SK-N-SH (cell line): ENCODE measurements around the gene MRPL24. TPM values are rescaled to one million over a fixed set of nuclear protein-coding genes. Genes with fewer than 3 reads are reported as not detected.

Source experiments
- CTCF ChIA-PET: fragments of 300-600, 350-600 bp; formaldehyde crosslinking; extraction: SDS; loops from one replicate; lab custom pipeline; 2021; lab: Yijun Ruan, JAX
- POLR2A ChIA-PET: fragments of 350-600 bp; sonication (Branson Sonifier 250); formaldehyde crosslinking; extraction: SDS; loops from one replicate; lab custom pipeline; 2020; ENCODE audit warnings: antibody characterized with exemption, inconsistent platforms; lab: Yijun Ruan, JAX
- DNase-seq: peaks from one replicate; pipeline ENCODE4 v3.0.0; 2012
- H2AFZ ChIP-seq: fragments of 200-600 bp; sonication (generic); 2 replicates; pipeline ENCODE4 v1.8.1; 2016; ENCODE audit warnings: antibody characterized with exemption, mild to moderate bottlenecking, low read depth
- H3F3A ChIP-seq: fragments of 200-600 bp; sonication (generic); replicated peaks from 2 replicates; pipeline ENCODE3; 2016; ENCODE audit warnings: antibody characterized with exemption, mild to moderate bottlenecking; ENCODE audit not compliant: insufficient read depth
- H3K27ac ChIP-seq, 2 experiments: fragments of 200-500 bp in 1 of 2; fragments of 200-600 bp in 1 of 2; sonication (Bioruptor generic) in 1 of 2; sonication (generic), shearing (Covaris generic) in 1 of 2; 2 replicates each; pipeline versions ENCODE4 v1.5.1 to v1.6.1; 2014 to 2016; ENCODE audit warnings: low read depth in 2 of 2, inconsistent platforms in 1 of 2, low read length in 1 of 2, mild to moderate bottlenecking in 1 of 2, mixed read lengths in 1 of 2
- H3K27me3 ChIP-seq: fragments of 200-600 bp; sonication (generic), shearing (Covaris generic); 2 replicates; pipeline ENCODE4 v1.6.1; 2016; ENCODE audit warnings: mixed run types; ENCODE audit not compliant: insufficient read depth
- H3K36me3 ChIP-seq, 2 experiments: fragments of 200-500 bp in 1 of 2; fragments of 200-600 bp in 1 of 2; sonication (Bioruptor generic) in 1 of 2; sonication (generic) in 1 of 2; replicated peaks in 1 of 2; 2 replicates each; pipeline versions ENCODE3 to v1.5.1; 2014 to 2016; ENCODE audit warnings: low read length in 1 of 2, mild to moderate bottlenecking in 1 of 2; ENCODE audit not compliant: insufficient read depth in 2 of 2, control insufficient read depth in 1 of 2
- H3K4me1 ChIP-seq, 2 experiments: fragments of 200-500 bp in 1 of 2; fragments of 200-600 bp in 1 of 2; sonication (Bioruptor generic) in 1 of 2; sonication (generic), shearing (Covaris generic) in 1 of 2; 2 replicates each; pipeline versions ENCODE4 v1.5.1 to v1.6.1; 2014 to 2016; ENCODE audit warnings: low read depth in 1 of 2, low read length in 1 of 2, mixed run types in 1 of 2; ENCODE audit not compliant: insufficient read depth in 2 of 2, control insufficient read depth in 1 of 2
- H3K4me2 ChIP-seq: fragments of 200-600 bp; sonication (generic), shearing (Covaris generic); 2 replicates; pipeline ENCODE4 v1.6.1; 2017; ENCODE audit warnings: mixed run types
- H3K4me3 ChIP-seq, 2 experiments: fragments of 200-500 bp in 1 of 2; fragments of 200-600 bp in 1 of 2; sonication (Bioruptor generic) in 1 of 2; sonication (generic), shearing (Covaris generic) in 1 of 2; 2 replicates each; pipeline versions ENCODE4 v1.5.1 to v1.8.1; 2014 to 2016; ENCODE audit warnings: low read depth in 2 of 2, inconsistent platforms in 1 of 2, low read length in 1 of 2, mild to moderate bottlenecking in 1 of 2, mixed read lengths in 1 of 2, moderate library complexity in 1 of 2
- H3K79me2 ChIP-seq: fragments of 200-600 bp; sonication (generic); 2 replicates; pipeline ENCODE4 v1.8.1; 2017; ENCODE audit warnings: mild to moderate bottlenecking; ENCODE audit not compliant: insufficient read depth
- H3K9ac ChIP-seq: fragments of 200-600 bp; sonication (generic); 2 replicates; pipeline ENCODE4 v1.6.1; 2017; ENCODE audit warnings: mixed run types
- H3K9me2 ChIP-seq: fragments of 200-600 bp; sonication (generic); 2 replicates; pipeline ENCODE4 v1.6.1; 2017; ENCODE audit warnings: mixed run types
- H3K9me3 ChIP-seq: fragments of 200-600 bp; sonication (generic); 2 replicates; pipeline ENCODE4 v1.6.1; 2017; ENCODE audit warnings: mixed run types, mild to moderate bottlenecking, moderate library complexity
- H4K20me1 ChIP-seq: fragments of 200-600 bp; sonication (generic); 2 replicates; pipeline ENCODE4 v1.6.1; 2017; ENCODE audit warnings: mild to moderate bottlenecking, mixed run types; ENCODE audit not compliant: insufficient read depth
- CHD2 ChIP-seq: fragments of 150-350 bp; IDR thresholded peaks from 2 replicates; pipeline ENCODE4 v1.6.1; 2018; ENCODE audit warnings: low read length; ENCODE audit not compliant: partially characterized antibody
- EP300 ChIP-seq, 2 experiments: IDR thresholded peaks; 2 replicates each; pipeline versions ENCODE4 v1.4.0 to v1.6.1; 2012; ENCODE audit warnings: borderline replicate concordance in 1 of 2, low read depth in 1 of 2, low read length in 1 of 2
- EZH2phosphoT487 ChIP-seq: fragments of 200-600 bp; sonication (generic); IDR thresholded peaks from 2 replicates; pipeline ENCODE4 v1.6.1; 2017; ENCODE audit warnings: low read depth, mixed run types, mild to moderate bottlenecking, antibody characterized with exemption, moderate library complexity, borderline replicate concordance
- FOXM1 ChIP-seq: IDR thresholded peaks from 2 replicates; pipeline ENCODE4 v1.4.0; 2012; ENCODE audit warnings: low read depth, mild to moderate bottlenecking
- GABPA ChIP-seq: IDR thresholded peaks from 2 replicates; pipeline ENCODE4 v1.4.0; 2012; ENCODE audit warnings: low read depth, mild to moderate bottlenecking
- IRF3 ChIP-seq: fragments of 150-350 bp; IDR thresholded peaks from 2 replicates; pipeline ENCODE4 v1.6.1; 2016; ENCODE audit warnings: mild to moderate bottlenecking, low read depth, low read length
- JUND ChIP-seq: IDR thresholded peaks from 2 replicates; pipeline ENCODE4 v1.4.0; 2012
- MEF2A ChIP-seq: IDR thresholded peaks from 2 replicates; pipeline ENCODE4 v1.4.0; 2012; ENCODE audit warnings: low read depth, borderline replicate concordance
- MXI1 ChIP-seq: IDR thresholded peaks from 2 replicates; pipeline ENCODE4 v1.6.1; 2012; ENCODE audit warnings: mild to moderate bottlenecking, low read depth, low read length, improper control_type of control experiment
- NRF1 ChIP-seq: IDR thresholded peaks from 2 replicates; pipeline ENCODE4 v1.6.1; 2012; ENCODE audit warnings: low read depth, mild to moderate bottlenecking, low read length
- RAD21 ChIP-seq: IDR thresholded peaks from 2 replicates; pipeline ENCODE4 v1.6.1; 2012; ENCODE audit warnings: mild to moderate bottlenecking, low read length
- RCOR1 ChIP-seq: fragments of 150-350 bp; IDR thresholded peaks from 2 replicates; pipeline ENCODE4 v1.6.1; 2017; ENCODE audit warnings: antibody characterized with exemption, low read length
- RFX5 ChIP-seq: IDR thresholded peaks from 2 replicates; pipeline ENCODE4 v1.6.1; 2012; ENCODE audit warnings: mild to moderate bottlenecking, improper control_type of control experiment, low read length
- RXRA ChIP-seq: IDR thresholded peaks from 2 replicates; pipeline ENCODE4 v1.4.0; 2012; ENCODE audit warnings: low read depth, mild to moderate bottlenecking, borderline replicate concordance
- SIN3A ChIP-seq: IDR thresholded peaks from 2 replicates; pipeline ENCODE4 v1.6.1; 2012; ENCODE audit warnings: low read depth, mild to moderate bottlenecking, low read length, moderate library complexity, borderline replicate concordance
- TEAD4 ChIP-seq: IDR thresholded peaks from 2 replicates; pipeline ENCODE4 v1.4.0; 2012; ENCODE audit warnings: mild to moderate bottlenecking, borderline replicate concordance; ENCODE audit not compliant: insufficient read depth
- USF2 ChIP-seq: fragments of 150-350 bp; IDR thresholded peaks from 2 replicates; pipeline ENCODE4 v1.6.1; 2017; ENCODE audit warnings: antibody characterized with exemption, low read length, low read depth, borderline replicate concordance
- whole genome bisulfite sequencing: methylation state at CpG from one replicate; pipeline ENCODE4 v1.1.6; 2017; ENCODE audit warnings: low lambda C conversion rate; 5-methylcytosine and 5-hydroxymethylcytosine counted together
- polyA plus RNA-seq, 3 experiments: library from polyadenylated mRNA; depleted of rRNA; stranded (reverse); fragments of >200 nt; gene quantifications; 2 replicates each; pipeline ENCODE4 v1.2.3, GENCODE V29; 2012
- TF ChIP-seq, protein P1 (sequence below): fragments of 200-600 bp; sonication (generic); IDR thresholded peaks from 2 replicates; pipeline ENCODE4 v1.6.1; 2017; ENCODE audit warnings: antibody characterized with exemption, mild to moderate bottlenecking, moderate library complexity
- TF ChIP-seq, protein P2 (sequence below): IDR thresholded peaks from 2 replicates; pipeline ENCODE4 v1.4.0; 2012; ENCODE audit warnings: low read depth, borderline replicate concordance
- TF ChIP-seq, protein P3 (sequence below): IDR thresholded peaks from 2 replicates; pipeline ENCODE4 v1.6.1; 2012; ENCODE audit warnings: mild to moderate bottlenecking, low read depth, low read length, moderate library complexity

The MRPL24 gene
- polyA plus RNA-seq, 1 of the 3 experiments (the other 2 are of a cell fraction), result 149 TPM

- H3F3A ChIP-seq, result peaks cover 15% of the 10 kb centered on the region
- no peak overlapping the region for H2AFZ ChIP-seq
- H3K9ac ChIP-seq, result no peak overlapping the region
- no peak overlapping the region for H3K4me3 ChIP-seq
- peaks cover 0 to 17% of the 10 kb centered on the region in 2 experiments; a peak in 2 of 4 replicates for H3K4me1 ChIP-seq
- TF ChIP-seq JUND, result no peak
- TF ChIP-seq RAD21, result no peak
- no peak for TF ChIP-seq RCOR1
- TF ChIP-seq FOXM1, result no peak
- no peak for TF ChIP-seq GABPA
- TF ChIP-seq, protein P1, sequence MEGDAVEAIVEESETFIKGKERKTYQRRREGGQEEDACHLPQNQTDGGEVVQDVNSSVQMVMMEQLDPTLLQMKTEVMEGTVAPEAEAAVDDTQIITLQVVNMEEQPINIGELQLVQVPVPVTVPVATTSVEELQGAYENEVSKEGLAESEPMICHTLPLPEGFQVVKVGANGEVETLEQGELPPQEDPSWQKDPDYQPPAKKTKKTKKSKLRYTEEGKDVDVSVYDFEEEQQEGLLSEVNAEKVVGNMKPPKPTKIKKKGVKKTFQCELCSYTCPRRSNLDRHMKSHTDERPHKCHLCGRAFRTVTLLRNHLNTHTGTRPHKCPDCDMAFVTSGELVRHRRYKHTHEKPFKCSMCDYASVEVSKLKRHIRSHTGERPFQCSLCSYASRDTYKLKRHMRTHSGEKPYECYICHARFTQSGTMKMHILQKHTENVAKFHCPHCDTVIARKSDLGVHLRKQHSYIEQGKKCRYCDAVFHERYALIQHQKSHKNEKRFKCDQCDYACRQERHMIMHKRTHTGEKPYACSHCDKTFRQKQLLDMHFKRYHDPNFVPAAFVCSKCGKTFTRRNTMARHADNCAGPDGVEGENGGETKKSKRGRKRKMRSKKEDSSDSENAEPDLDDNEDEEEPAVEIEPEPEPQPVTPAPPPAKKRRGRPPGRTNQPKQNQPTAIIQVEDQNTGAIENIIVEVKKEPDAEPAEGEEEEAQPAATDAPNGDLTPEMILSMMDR, result no peak
- TF ChIP-seq NRF1, result no peak
- TF ChIP-seq MEF2A, result no peak
- no peak for TF ChIP-seq TEAD4
- TF ChIP-seq RFX5, result no peak
- TF ChIP-seq EZH2phosphoT487, result no peak
- no peak for TF ChIP-seq SIN3A
- no peak for TF ChIP-seq IRF3
- TF ChIP-seq EP300 (IDR thresholded peaks at IDR 0.05; ENCODE audit: borderline replicate concordance in 1 of 2, low read depth in 1 of 2, low read length in 1 of 2), result no peak
- H3K9me3 ChIP-seq, result no peaks in the 10 kb centered on the region
- H3K9me2 ChIP-seq, result no peaks in the 10 kb centered on the region
- peaks cover 15 to 16% of the 10 kb centered on the region in 2 experiments for H3K36me3 ChIP-seq
- H3K27ac ChIP-seq, result no peak overlapping the region
- POLR2A ChIA-PET, result no interaction called here
- 91% methylated on average over 4 of the region's 4 CpGs for WGBS
- H3K4me2 ChIP-seq, result no peak overlapping the region
- DNase-seq, result no peak
- H3K27me3 ChIP-seq, result no peaks in the 10 kb centered on the region
- H4K20me1 ChIP-seq, result no peaks in the 10 kb centered on the region
- CTCF ChIA-PET, result interaction anchor here (1.0 to 45.5 kb wide), 3 partner anchors 2 to 216 kb away, joined by 5 to 2702 read pairs (median 2702); partner anchors contain the start of genes CRABP2, ISG20L2, METTL25B and NES
- peaks cover 36% of the 10 kb centered on the region for H3K79me2 ChIP-seq
Observed at GRCh38 chr1:156717351-156717750, 23.5 kb downstream of the MRPL24 start.

DNA sequence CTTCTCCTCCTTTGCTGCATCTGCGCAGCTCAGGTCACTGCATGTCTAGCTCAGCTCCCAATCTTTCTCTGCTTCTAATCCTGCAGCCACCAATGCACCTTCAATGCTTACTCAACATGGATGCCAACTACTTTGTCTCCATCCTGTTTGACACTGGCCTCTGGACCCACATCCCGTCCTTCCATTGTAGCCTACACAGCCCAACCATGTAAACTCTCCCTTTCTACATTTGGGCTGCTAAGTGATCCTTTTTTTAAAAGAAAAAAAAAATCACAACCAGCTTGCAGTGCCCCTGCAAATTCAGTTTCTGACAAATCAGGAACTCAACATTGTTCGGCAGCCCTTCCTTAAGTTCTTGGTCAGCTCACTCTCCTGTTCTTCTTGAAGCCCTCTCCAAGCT lies 26.1 kb downstream of the MRPL24 start:
- H3K27me3 ChIP-seq, result no peaks in the 10 kb centered on the region
- no peak overlapping the region for H3K27ac ChIP-seq
- peaks cover 0 to 6% of the 10 kb centered on the region in 2 experiments for H3K36me3 ChIP-seq
- H3K4me2 ChIP-seq, result no peak overlapping the region
- 91% methylated on average over 3 of the region's 3 CpGs for WGBS
- peaks cover 16 to 33% of the 10 kb centered on the region in 2 experiments; a peak in 3 of 4 replicates for H3K4me1 ChIP-seq
- no peak for DNase-seq
- peaks cover 11% of the 10 kb centered on the region; the same call in 1 of the 2 replicates for H3K79me2 ChIP-seq
- H3K9ac ChIP-seq, result no peak overlapping the region
- peaks cover 27% of the 10 kb centered on the region for H3F3A ChIP-seq
- no peak overlapping the region for H3K4me3 ChIP-seq
- TF ChIP-seq CHD2, result no peak
- TF ChIP-seq, protein P2, sequence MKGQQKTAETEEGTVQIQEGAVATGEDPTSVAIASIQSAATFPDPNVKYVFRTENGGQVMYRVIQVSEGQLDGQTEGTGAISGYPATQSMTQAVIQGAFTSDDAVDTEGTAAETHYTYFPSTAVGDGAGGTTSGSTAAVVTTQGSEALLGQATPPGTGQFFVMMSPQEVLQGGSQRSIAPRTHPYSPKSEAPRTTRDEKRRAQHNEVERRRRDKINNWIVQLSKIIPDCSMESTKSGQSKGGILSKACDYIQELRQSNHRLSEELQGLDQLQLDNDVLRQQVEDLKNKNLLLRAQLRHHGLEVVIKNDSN, result no peak
- TF ChIP-seq USF2, result no peak
- TF ChIP-seq, protein P3, sequence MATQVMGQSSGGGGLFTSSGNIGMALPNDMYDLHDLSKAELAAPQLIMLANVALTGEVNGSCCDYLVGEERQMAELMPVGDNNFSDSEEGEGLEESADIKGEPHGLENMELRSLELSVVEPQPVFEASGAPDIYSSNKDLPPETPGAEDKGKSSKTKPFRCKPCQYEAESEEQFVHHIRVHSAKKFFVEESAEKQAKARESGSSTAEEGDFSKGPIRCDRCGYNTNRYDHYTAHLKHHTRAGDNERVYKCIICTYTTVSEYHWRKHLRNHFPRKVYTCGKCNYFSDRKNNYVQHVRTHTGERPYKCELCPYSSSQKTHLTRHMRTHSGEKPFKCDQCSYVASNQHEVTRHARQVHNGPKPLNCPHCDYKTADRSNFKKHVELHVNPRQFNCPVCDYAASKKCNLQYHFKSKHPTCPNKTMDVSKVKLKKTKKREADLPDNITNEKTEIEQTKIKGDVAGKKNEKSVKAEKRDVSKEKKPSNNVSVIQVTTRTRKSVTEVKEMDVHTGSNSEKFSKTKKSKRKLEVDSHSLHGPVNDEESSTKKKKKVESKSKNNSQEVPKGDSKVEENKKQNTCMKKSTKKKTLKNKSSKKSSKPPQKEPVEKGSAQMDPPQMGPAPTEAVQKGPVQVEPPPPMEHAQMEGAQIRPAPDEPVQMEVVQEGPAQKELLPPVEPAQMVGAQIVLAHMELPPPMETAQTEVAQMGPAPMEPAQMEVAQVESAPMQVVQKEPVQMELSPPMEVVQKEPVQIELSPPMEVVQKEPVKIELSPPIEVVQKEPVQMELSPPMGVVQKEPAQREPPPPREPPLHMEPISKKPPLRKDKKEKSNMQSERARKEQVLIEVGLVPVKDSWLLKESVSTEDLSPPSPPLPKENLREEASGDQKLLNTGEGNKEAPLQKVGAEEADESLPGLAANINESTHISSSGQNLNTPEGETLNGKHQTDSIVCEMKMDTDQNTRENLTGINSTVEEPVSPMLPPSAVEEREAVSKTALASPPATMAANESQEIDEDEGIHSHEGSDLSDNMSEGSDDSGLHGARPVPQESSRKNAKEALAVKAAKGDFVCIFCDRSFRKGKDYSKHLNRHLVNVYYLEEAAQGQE, result no peak
- TF ChIP-seq MXI1, result no peak
- no peak for TF ChIP-seq RXRA
- H2AFZ ChIP-seq, result no peak overlapping the region
- no peaks in the 10 kb centered on the region for H3K9me2 ChIP-seq
- H3K9me3 ChIP-seq, result no peaks in the 10 kb centered on the region
- CTCF ChIA-PET, result interaction anchor here (1.0 to 45.5 kb wide), 4 partner anchors 1 to 145 kb away, joined by 4 to 2702 read pairs (median 1354); partner anchors contain the start of genes CRABP2, ISG20L2, METTL25B and NES
- POLR2A ChIA-PET, result interaction anchor here (1.3 kb wide), 1 partner anchor 25 kb away, joined by 4 read pairs; no protein-coding TSS in a partner anchor
- no peaks in the 10 kb centered on the region for H4K20me1 ChIP-seq
